ENCODE measurements around the gene MYO16.
"Not testable (repeated sequence)": the region's sequence is repeated elsewhere in the genome, so short reads cannot be mapped to it uniquely, and the experiment has no call there.

The MYO16 gene

DNA sequence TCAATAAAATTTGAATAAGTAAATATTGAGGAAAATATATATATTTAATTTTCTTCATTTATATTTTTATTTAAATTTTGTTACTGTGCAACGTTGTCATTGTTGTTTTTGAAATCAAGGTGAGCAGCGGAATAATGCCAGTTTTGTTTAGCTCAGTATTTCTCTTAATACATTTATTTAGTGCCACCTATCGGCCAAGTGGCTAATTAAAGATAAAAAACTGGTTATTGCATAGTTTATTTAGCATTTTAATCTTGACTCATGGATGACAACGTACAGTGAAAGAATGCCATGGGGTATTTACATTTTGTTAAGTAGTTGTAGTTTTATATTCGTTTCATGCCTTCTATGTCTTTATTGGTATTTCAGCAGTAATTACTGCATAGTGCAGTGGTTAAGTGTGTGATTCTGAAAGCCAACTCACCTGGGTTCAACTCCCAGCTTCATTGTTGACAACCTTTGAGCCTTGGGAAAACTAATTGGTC, 265.9 kb downstream of the MYO16 start:
- no peak for DNase-seq (ENCODE audit: low read depth)

DNA sequence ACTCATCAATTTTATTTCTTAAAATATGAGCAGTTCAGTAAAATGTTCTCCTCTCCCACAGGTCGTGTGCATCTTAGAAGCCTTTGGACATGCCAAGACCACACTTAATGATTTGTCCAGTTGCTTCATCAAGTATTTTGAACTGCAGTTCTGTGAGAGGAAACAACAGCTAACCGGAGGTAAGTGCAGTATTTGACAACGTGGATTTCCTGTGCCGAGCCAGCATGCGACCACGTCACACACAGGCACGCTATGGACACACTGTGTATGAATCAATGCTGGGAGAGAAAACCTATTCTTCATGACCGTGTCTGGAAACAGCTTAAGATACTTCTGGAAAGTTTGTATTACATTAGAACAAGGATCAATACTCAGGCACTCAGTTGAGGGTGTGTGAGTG, 268.5 kb downstream of the MYO16 start:
- no peak for DNase-seq (ENCODE audit: low read depth)

- DNase-seq (ENCODE audit: low read depth): no peak
These were observed 273.2 kb downstream of the MYO16 start for GRCh38 chr13:108902405-108903155.

GRCh38 chr13:108903613-108904012, 274.2 kb downstream of the MYO16 start:
- no peak for DNase-seq (ENCODE audit: low read depth)

GRCh38 chr13:108911807-108912206, 282.4 kb downstream of the MYO16 start:
- DNase-seq (ENCODE audit: low read depth): no peak

DNA sequence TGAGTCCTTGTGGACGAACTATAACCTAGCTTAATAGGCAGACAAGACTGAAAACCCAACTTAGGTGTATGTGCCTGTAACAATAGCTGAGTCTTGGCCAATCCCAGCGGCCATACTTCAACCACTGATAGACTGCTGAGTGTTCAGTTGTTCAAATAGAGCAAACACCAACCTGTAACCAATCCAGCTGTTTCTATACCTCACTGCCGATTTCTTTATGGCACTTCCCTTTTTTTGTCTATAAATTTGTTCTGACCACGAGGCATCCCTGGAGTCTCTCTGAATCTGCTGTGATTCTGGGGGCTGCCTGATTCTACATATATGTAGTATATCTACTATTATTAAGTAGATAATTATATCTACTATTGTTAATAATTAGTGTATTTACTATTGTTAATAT, 284.3 kb downstream of the MYO16 start:
- DNase-seq (ENCODE audit: low read depth): not testable (repeated sequence)

- no peak for DNase-seq (ENCODE audit: low read depth)
These were observed 285.8 kb downstream of the MYO16 start for GRCh38 chr13:108915095-108915633.

- peak; percentile 73 for DNase-seq (ENCODE audit: low read depth)
These were observed 286.5 kb downstream of the MYO16 start for GRCh38 chr13:108915634-108916512.

- DNase-seq (ENCODE audit: low read depth): no peak
These were observed 288.2 kb downstream of the MYO16 start for GRCh38 chr13:108917581-108917980.

GRCh38 chr13:108919036-108919907, 289.9 kb downstream of the MYO16 start:
- no peak for DNase-seq (ENCODE audit: low read depth)

DNA sequence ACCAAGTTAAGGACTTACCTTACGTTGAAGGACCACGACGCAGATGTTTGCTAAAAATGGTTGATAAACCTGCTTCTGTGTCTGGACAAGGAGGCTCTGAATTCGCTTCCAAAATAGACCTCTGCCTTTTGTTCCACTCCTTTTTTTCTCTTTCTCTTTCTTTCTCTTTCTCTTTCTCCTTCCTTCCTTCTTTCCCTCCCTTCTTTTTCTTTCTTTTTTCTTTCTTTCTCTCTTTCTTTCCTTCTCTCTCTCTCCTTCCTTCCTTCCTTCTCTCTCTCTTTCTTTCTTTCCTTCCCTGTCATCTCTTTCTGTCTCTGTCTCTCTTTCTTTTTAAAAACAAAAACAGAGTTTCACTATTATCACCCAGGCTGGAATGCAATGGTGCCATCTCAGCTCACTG, 290.7 kb downstream of the MYO16 start:
- no peak for DNase-seq (ENCODE audit: low read depth)

- DNase-seq (ENCODE audit: low read depth): no peak
These were observed 291.8 kb downstream of the MYO16 start for GRCh38 chr13:108921238-108921637.

GRCh38 chr13:108922108-108922507, 292.7 kb downstream of the MYO16 start:
- DNase-seq (ENCODE audit: low read depth): no peak

DNA sequence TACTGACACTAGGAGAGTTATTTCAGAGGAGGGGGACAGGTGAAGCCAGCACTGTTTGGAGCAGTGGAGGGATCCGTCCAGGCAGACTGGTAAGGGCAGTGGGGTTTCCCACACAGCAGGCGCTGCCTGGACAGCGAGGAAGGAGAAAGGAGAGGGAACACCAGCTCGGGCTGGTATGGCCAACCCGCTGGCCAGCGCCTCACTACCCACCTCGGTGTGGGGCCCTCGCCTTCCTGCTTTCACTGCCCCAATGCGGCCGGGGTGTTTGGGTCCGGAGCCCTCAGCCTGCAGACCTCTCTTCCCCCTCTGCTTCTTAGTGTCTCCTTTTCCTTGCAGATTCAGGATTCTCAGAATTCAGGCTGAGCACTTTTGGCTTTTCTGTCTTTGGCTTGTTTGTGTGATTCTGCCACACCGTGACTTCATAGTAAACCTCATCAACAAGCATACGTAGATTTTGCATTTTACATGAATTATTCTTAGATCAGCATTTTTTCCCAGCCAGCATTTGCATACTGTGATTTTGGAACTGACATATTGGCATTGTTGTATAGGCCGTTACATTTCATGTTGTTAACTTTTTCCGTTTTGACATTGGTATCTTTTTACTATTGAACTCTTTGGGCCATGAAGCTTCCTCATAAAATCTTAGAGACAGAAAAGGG, 294.1 kb downstream of the MYO16 start:
- no peak for DNase-seq (ENCODE audit: low read depth)

GRCh38 chr13:108924134-108924533, 294.7 kb downstream of the MYO16 start:
- no peak for DNase-seq (ENCODE audit: low read depth)

DNA sequence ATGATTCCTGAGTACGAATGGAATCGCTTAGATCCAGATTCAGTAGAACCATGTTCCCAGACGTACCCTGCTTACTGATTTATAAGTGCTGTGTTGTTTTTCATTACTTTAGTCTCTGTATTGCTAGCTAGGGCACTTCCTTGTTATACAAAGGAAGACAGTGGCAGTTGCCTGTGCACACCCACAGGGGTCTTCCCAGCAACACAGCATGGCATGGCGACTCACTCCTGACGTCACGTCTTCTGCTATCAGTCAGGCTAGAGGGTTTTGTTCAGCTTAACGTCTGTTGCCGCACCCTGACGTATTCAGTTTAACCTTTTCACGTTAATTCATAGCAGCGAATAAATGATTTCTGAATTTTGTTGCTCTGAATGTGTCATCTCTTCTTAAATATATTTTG, 295.1 kb downstream of the MYO16 start:
- DNase-seq (ENCODE audit: low read depth): no peak

GRCh38 chr13:108925070-108925469, 295.7 kb downstream of the MYO16 start:
- no peak for DNase-seq (ENCODE audit: low read depth)

GRCh38 chr13:108926862-108927261, 297.5 kb downstream of the MYO16 start:
- DNase-seq (ENCODE audit: low read depth): no peak

DNA sequence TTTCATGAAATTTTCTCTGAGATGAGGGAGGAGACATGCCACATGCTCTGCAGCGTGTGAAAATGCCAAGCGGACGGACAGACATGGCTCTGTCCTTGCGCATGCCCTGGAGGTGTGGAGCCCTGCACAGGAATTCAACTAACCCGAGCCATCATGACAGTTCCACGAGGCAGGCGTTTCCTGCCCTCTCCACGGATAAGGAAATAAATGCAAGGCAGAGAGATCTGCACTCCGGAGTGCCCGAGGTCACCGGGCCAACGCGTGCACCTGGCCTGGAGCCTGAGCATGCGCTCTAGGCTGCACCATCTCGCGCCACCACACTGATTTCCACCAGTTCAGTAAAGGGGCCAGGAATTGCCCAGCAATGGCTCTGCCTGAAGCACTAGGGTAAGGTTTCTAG, 298.2 kb downstream of the MYO16 start:
- no peak for DNase-seq (ENCODE audit: low read depth)

DNA sequence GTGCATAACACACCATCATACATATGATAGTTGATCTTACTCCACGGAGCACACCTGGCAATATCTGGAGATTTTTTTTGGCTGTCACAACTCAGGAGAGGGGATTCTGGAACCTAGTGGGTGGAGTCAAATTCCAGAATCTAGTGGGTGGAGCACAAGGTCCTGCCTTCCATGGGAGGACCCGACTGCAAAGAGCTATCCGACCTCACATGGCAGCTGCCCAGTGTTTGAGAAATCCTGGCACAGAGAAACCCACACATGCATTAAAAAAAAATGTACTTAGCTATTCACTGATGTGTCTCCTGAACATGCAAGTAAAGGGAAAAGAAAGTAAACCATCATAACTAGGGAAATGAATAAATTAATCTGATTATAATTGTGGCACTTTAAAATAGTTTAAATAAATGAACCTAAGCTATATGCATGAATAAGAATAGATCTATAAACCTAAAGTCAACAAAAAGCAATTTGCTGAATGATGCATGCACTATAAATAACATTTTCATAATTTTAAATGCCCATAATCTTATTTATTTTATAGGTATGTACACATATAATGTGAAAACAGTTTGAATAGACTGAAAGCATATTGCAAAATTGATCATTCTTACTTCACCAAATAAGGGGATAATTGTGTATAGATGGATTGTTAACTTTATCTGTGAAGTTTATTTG, 300.3 kb downstream of the MYO16 start:
- DNase-seq (ENCODE audit: low read depth): no peak

GRCh38 chr13:108932196-108932595, 302.8 kb downstream of the MYO16 start:
- DNase-seq (ENCODE audit: low read depth): no peak
